AG09319 (cell line): ENCODE data around the gene SLC35F2.

Source experiments
- DNase-seq: peaks from one replicate; pipeline ENCODE4 v3.0.0-alpha.2; 2010; ENCODE audit warnings: low read depth; ENCODE audit errors: extremely low read depth
- CTCF ChIP-seq: IDR thresholded peaks from 2 replicates; pipeline ENCODE4 v1.5.1; 2011; ENCODE audit warnings: low read depth, mild to moderate bottlenecking, inconsistent platforms, low read length, moderate library complexity

Gene SLC35F2

GRCh38 chr11:107821199-107821927 is 37.2 kb downstream of the SLC35F2 start:
- no peak for TF ChIP-seq CTCF
- no peak for DNase-seq

GRCh38 chr11:107819361-107820014 is 39.1 kb downstream of the SLC35F2 start:
- no peak for DNase-seq
- no peak for TF ChIP-seq CTCF

- DNase-seq: no peak
- TF ChIP-seq CTCF: no peak
These were observed 40.1 kb downstream of the SLC35F2 start for GRCh38 chr11:107818491-107818890.

- TF ChIP-seq CTCF: no peak
- DNase-seq: no peak
These were observed 42.6 kb downstream of the SLC35F2 start for GRCh38 chr11:107816028-107816427.

GRCh38 chr11:107810875-107811274 is 47.7 kb downstream of the SLC35F2 start:
- no peak for DNase-seq
- TF ChIP-seq CTCF: no peak

- TF ChIP-seq CTCF: no peak
These were observed 50.1 kb downstream of the SLC35F2 start for GRCh38 chr11:107808521-107808920.

GRCh38 chr11:107804971-107805370 is 53.6 kb downstream of the SLC35F2 start:
- no peak for TF ChIP-seq CTCF
- DNase-seq: no peak

More at GRCh38 chr11:107808521-107808920, 50.1 kb downstream of the SLC35F2 start:
- no peak for DNase-seq
